ENCODE results near the gene RHEBL1. TPM values are rescaled to one million over a fixed set of nuclear protein-coding genes. Genes with fewer than 3 reads are reported as not detected.

Gene RHEBL1
- total and polyA plus RNA-seq, 4 donors, result 0.55 to 2.4 (median 1.2) TPM

GRCh38 chr12:49030119-49030518, 39.7 kb downstream of the RHEBL1 start:
- H3K4me3 ChIP-seq (ENCODE audit: low read length in 2 of 2), result no peak overlapping the region
- H3K27me3 ChIP-seq (ENCODE audit: control insufficient read depth in 1 of 2, insufficient read depth in 2 of 2, low read length in 1 of 2), result no peaks in the 10 kb centered on the region
- ATAC-seq (ENCODE audit: low FRiP score) (no peak), DNase-seq (peak in 1 of 2 donors; percentile 29)
- H3K36me3 ChIP-seq (ENCODE audit: control insufficient read depth in 1 of 2, insufficient read depth in 2 of 2, low read length in 1 of 2), result peaks cover 2 to 27% of the 10 kb centered on the region in 2 donors
- H3K4me1 ChIP-seq (ENCODE audit: control insufficient read depth in 1 of 2, insufficient read depth in 2 of 2, low read length in 2 of 2), result no peaks in the 10 kb centered on the region
- WGBS, 2 donors, result 83 to 87% methylated on average over 8 of the region's 8 CpGs
- intact Hi-C loops (cut with DNase I), result no loop called here
- H3K27ac ChIP-seq (ENCODE audit: low read depth in 1 of 2, low read length in 2 of 2), result no peak overlapping the region
- no peaks in the 10 kb centered on the region for H3K9me3 ChIP-seq (ENCODE audit: control insufficient read depth, low read length)

GRCh38 chr12:49028666-49029275, 41.0 kb downstream of the RHEBL1 start:
- H3K27me3 ChIP-seq (ENCODE audit: control insufficient read depth in 1 of 2, insufficient read depth in 2 of 2, low read length in 1 of 2), result no peaks in the 10 kb centered on the region
- H3K27ac ChIP-seq (ENCODE audit: low read depth in 1 of 2, low read length in 2 of 2), result no peak overlapping the region
- DNase-seq (peak in 1 of 2 donors; percentile 31), ATAC-seq (ENCODE audit: low FRiP score) (no peak)
- H3K36me3 ChIP-seq (ENCODE audit: control insufficient read depth in 1 of 2, insufficient read depth in 2 of 2, low read length in 1 of 2), result peaks cover 2 to 26% of the 10 kb centered on the region in 2 donors
- WGBS, 2 donors, result 82 to 83% methylated on average over 10 of the region's 10 CpGs
- no peaks in the 10 kb centered on the region for H3K4me1 ChIP-seq (ENCODE audit: control insufficient read depth in 1 of 2, insufficient read depth in 2 of 2, low read length in 2 of 2)
- H3K9me3 ChIP-seq (ENCODE audit: control insufficient read depth, low read length), result no peaks in the 10 kb centered on the region
- intact Hi-C loops (cut with DNase I), result no loop called here
- no peak overlapping the region for H3K4me3 ChIP-seq (ENCODE audit: low read length in 2 of 2)

GRCh38 chr12:49027846-49028555, 41.8 kb downstream of the RHEBL1 start:
- no peaks in the 10 kb centered on the region for H3K27me3 ChIP-seq (ENCODE audit: control insufficient read depth in 1 of 2, insufficient read depth in 2 of 2, low read length in 1 of 2)
- DNase-seq (peak in 1 of 2 donors; percentile 52), ATAC-seq (ENCODE audit: low FRiP score) (no peak)
- no peak overlapping the region for H3K27ac ChIP-seq (ENCODE audit: low read depth in 1 of 2, low read length in 2 of 2)
- H3K4me3 ChIP-seq (ENCODE audit: low read length in 2 of 2), result no peak overlapping the region
- H3K9me3 ChIP-seq (ENCODE audit: control insufficient read depth, low read length), result no peaks in the 10 kb centered on the region
- peaks cover 2 to 19% of the 10 kb centered on the region in 2 donors for H3K36me3 ChIP-seq (ENCODE audit: control insufficient read depth in 1 of 2, insufficient read depth in 2 of 2, low read length in 1 of 2)
- H3K4me1 ChIP-seq (ENCODE audit: control insufficient read depth in 1 of 2, insufficient read depth in 2 of 2, low read length in 2 of 2), result no peaks in the 10 kb centered on the region
- 90% methylated on average over 9 of the region's 9 CpGs for WGBS, 2 donors
- intact Hi-C loops (cut with DNase I), result no loop called here

GRCh38 chr12:49026678-49027480, 42.9 kb downstream of the RHEBL1 start:
- Histone ChIP-seq H3K4me1 (ENCODE audit: control insufficient read depth in 1 of 2, insufficient read depth in 2 of 2, low read length in 2 of 2) (no peaks in the 10 kb centered on the region), H3K9me3 (ENCODE audit: control insufficient read depth, low read length) (no peaks in the 10 kb centered on the region), H3K27ac (ENCODE audit: low read depth in 1 of 2, low read length in 2 of 2) (no peak overlapping the region), H3K36me3 (ENCODE audit: control insufficient read depth in 1 of 2, insufficient read depth in 2 of 2, low read length in 1 of 2) (peaks cover 2 to 14% of the 10 kb centered on the region in 2 donors), H3K27me3 (ENCODE audit: control insufficient read depth in 1 of 2, insufficient read depth in 2 of 2, low read length in 1 of 2) (no peaks in the 10 kb centered on the region), H3K4me3 (ENCODE audit: low read length in 2 of 2) (no peak overlapping the region)
- no peak for ATAC-seq (ENCODE audit: low FRiP score)
- 94 to 96% methylated on average over 26 of the region's 26 CpGs for WGBS, 2 donors
- intact Hi-C loops (cut with DNase I), result no loop called here
- DNase-seq, result peak in 1 of 2 donors; percentile 44

- WGBS, 2 donors, result 94 to 95% methylated on average over 21 of the region's 21 CpGs
- Histone ChIP-seq H3K4me3 (ENCODE audit: low read length in 2 of 2) (no peak overlapping the region), H3K27ac (ENCODE audit: low read depth in 1 of 2, low read length in 2 of 2) (no peak overlapping the region), H3K36me3 (ENCODE audit: control insufficient read depth in 1 of 2, insufficient read depth in 2 of 2, low read length in 1 of 2) (peaks cover 2 to 19% of the 10 kb centered on the region in 2 donors), H3K4me1 (ENCODE audit: control insufficient read depth in 1 of 2, insufficient read depth in 2 of 2, low read length in 2 of 2) (no peaks in the 10 kb centered on the region), H3K9me3 (ENCODE audit: control insufficient read depth, low read length) (no peaks in the 10 kb centered on the region), H3K27me3 (ENCODE audit: control insufficient read depth in 1 of 2, insufficient read depth in 2 of 2, low read length in 1 of 2) (no peaks in the 10 kb centered on the region)
- intact Hi-C loops (cut with DNase I), result no loop called here
- no peak for ATAC-seq (ENCODE audit: low FRiP score)
- peak in 1 of 2 donors; percentile 32 for DNase-seq
Observed at GRCh38 chr12:49026101-49026500, 43.7 kb downstream of the RHEBL1 start.

- no peak for ATAC-seq (ENCODE audit: low FRiP score)
- WGBS, 2 donors, result 87 to 88% methylated on average over 4 of the region's 4 CpGs
- Histone ChIP-seq H3K4me3 (ENCODE audit: low read length in 2 of 2) (no peak overlapping the region), H3K27ac (ENCODE audit: low read depth in 1 of 2, low read length in 2 of 2) (no peak overlapping the region), H3K36me3 (ENCODE audit: control insufficient read depth in 1 of 2, insufficient read depth in 2 of 2, low read length in 1 of 2) (peaks cover 2 to 19% of the 10 kb centered on the region in 2 donors), H3K27me3 (ENCODE audit: control insufficient read depth in 1 of 2, insufficient read depth in 2 of 2, low read length in 1 of 2) (no peaks in the 10 kb centered on the region), H3K4me1 (ENCODE audit: control insufficient read depth in 1 of 2, insufficient read depth in 2 of 2, low read length in 2 of 2) (no peaks in the 10 kb centered on the region), H3K9me3 (ENCODE audit: control insufficient read depth, low read length) (no peaks in the 10 kb centered on the region)
- DNase-seq, result no peak
- intact Hi-C loops (cut with DNase I), result no loop called here
Observed at GRCh38 chr12:49025463-49025862, 44.3 kb downstream of the RHEBL1 start.

- Histone ChIP-seq H3K27ac (ENCODE audit: low read depth in 1 of 2, low read length in 2 of 2) (no peak overlapping the region), H3K9me3 (ENCODE audit: control insufficient read depth, low read length) (no peaks in the 10 kb centered on the region), H3K27me3 (ENCODE audit: control insufficient read depth in 1 of 2, insufficient read depth in 2 of 2, low read length in 1 of 2) (no peaks in the 10 kb centered on the region), H3K4me3 (ENCODE audit: low read length in 2 of 2) (no peak overlapping the region), H3K4me1 (ENCODE audit: control insufficient read depth in 1 of 2, insufficient read depth in 2 of 2, low read length in 2 of 2) (no peaks in the 10 kb centered on the region), H3K36me3 (ENCODE audit: control insufficient read depth in 1 of 2, insufficient read depth in 2 of 2, low read length in 1 of 2) (peaks cover 2 to 19% of the 10 kb centered on the region in 2 donors)
- intact Hi-C loops (cut with DNase I), result no loop called here
- 85 to 89% methylated on average over 12 of the region's 12 CpGs for WGBS, 2 donors
- ATAC-seq (ENCODE audit: low FRiP score), result no peak
- peak in 1 of 2 donors; percentile 17 for DNase-seq
Observed at GRCh38 chr12:49024543-49024942, 45.2 kb downstream of the RHEBL1 start.

- intact Hi-C loops (cut with DNase I), result no loop called here
- Histone ChIP-seq H3K27ac (ENCODE audit: low read depth in 1 of 2, low read length in 2 of 2) (no peak overlapping the region), H3K9me3 (ENCODE audit: control insufficient read depth, low read length) (no peaks in the 10 kb centered on the region), H3K27me3 (ENCODE audit: control insufficient read depth in 1 of 2, insufficient read depth in 2 of 2, low read length in 1 of 2) (no peaks in the 10 kb centered on the region), H3K36me3 (ENCODE audit: control insufficient read depth in 1 of 2, insufficient read depth in 2 of 2, low read length in 1 of 2) (peaks cover 2 to 19% of the 10 kb centered on the region in 2 donors), H3K4me3 (ENCODE audit: low read length in 2 of 2) (no peak overlapping the region), H3K4me1 (ENCODE audit: control insufficient read depth in 1 of 2, insufficient read depth in 2 of 2, low read length in 2 of 2) (no peaks in the 10 kb centered on the region)
- WGBS, 2 donors, result 90 to 92% methylated on average over 2 of the region's 2 CpGs
- DNase-seq, result no peak
- ATAC-seq (ENCODE audit: low FRiP score), result no peak
Observed at GRCh38 chr12:49023812-49024211, 46.0 kb downstream of the RHEBL1 start.

Measured in aorta (tissue), 5 donors.